ENCODE results near the gene FEM1C.

Gene FEM1C

GRCh38 chr5:115501464-115502210, 42.9 kb downstream of the FEM1C start:
- Mint-ChIP-seq H3K27me3 (no peaks in the 10 kb centered on the region), H3K9me3 (no peaks in the 10 kb centered on the region), H3K4me3 (no peak overlapping the region), H3K36me3 (ENCODE audit: insufficient read depth) (no peaks in the 10 kb centered on the region), H3K4me1 (no peaks in the 10 kb centered on the region), H3K27ac (ENCODE audit: low read depth) (no peak overlapping the region)
- no peak for DNase-seq (ENCODE audit: low spot score in 2 of 2)
- no peak for ATAC-seq (replicated peaks; ENCODE audit: extremely low read depth, poor library complexity, severe bottlenecking)

GRCh38 chr5:115500225-115500624, 44.4 kb downstream of the FEM1C start:
- DNase-seq (ENCODE audit: low spot score in 2 of 2), result no peak
- no peaks in the 10 kb centered on the region for H3K4me1 Mint-ChIP-seq
- no peak overlapping the region for H3K4me3 Mint-ChIP-seq
- H3K36me3 Mint-ChIP-seq (ENCODE audit: insufficient read depth), result no peaks in the 10 kb centered on the region
- H3K27me3 Mint-ChIP-seq, result peaks cover 11% of the 10 kb centered on the region
- ATAC-seq (replicated peaks; ENCODE audit: extremely low read depth, poor library complexity, severe bottlenecking), result no peak
- H3K9me3 Mint-ChIP-seq, result no peaks in the 10 kb centered on the region
- no peak overlapping the region for H3K27ac Mint-ChIP-seq (ENCODE audit: low read depth)

GRCh38 chr5:115496936-115497576, 47.5 kb downstream of the FEM1C start:
- Mint-ChIP-seq H3K4me1 (no peaks in the 10 kb centered on the region), H3K9me3 (no peaks in the 10 kb centered on the region), H3K27ac (ENCODE audit: low read depth) (no peak overlapping the region), H3K36me3 (ENCODE audit: insufficient read depth) (no peaks in the 10 kb centered on the region), H3K27me3 (peaks cover 41% of the 10 kb centered on the region), H3K4me3 (no peak overlapping the region)
- DNase-seq (ENCODE audit: low spot score in 2 of 2) (no peak), ATAC-seq (replicated peaks; ENCODE audit: extremely low read depth, poor library complexity, severe bottlenecking) (no peak)

GRCh38 chr5:115494570-115495289, 49.8 kb downstream of the FEM1C start:
- DNase-seq (ENCODE audit: low spot score in 2 of 2) (no peak), ATAC-seq (replicated peaks; ENCODE audit: extremely low read depth, poor library complexity, severe bottlenecking) (no peak)
- no peaks in the 10 kb centered on the region for H3K36me3 Mint-ChIP-seq (ENCODE audit: insufficient read depth)
- H3K9me3 Mint-ChIP-seq, result no peaks in the 10 kb centered on the region
- H3K27ac Mint-ChIP-seq (ENCODE audit: low read depth), result no peak overlapping the region
- no peaks in the 10 kb centered on the region for H3K4me1 Mint-ChIP-seq
- no peak overlapping the region for H3K4me3 Mint-ChIP-seq
- peaks cover 41% of the 10 kb centered on the region for H3K27me3 Mint-ChIP-seq

GRCh38 chr5:115490596-115490995, 54.0 kb downstream of the FEM1C start:
- H3K36me3 Mint-ChIP-seq (ENCODE audit: insufficient read depth), result no peaks in the 10 kb centered on the region
- H3K27me3 Mint-ChIP-seq, result peaks cover 32% of the 10 kb centered on the region
- H3K4me3 Mint-ChIP-seq, result no peak overlapping the region
- H3K27ac Mint-ChIP-seq (ENCODE audit: low read depth), result no peak overlapping the region
- ATAC-seq (replicated peaks; ENCODE audit: extremely low read depth, poor library complexity, severe bottlenecking) (no peak), DNase-seq (ENCODE audit: low spot score in 2 of 2) (no peak)
- no peaks in the 10 kb centered on the region for H3K4me1 Mint-ChIP-seq
- H3K9me3 Mint-ChIP-seq, result no peaks in the 10 kb centered on the region

- Mint-ChIP-seq H3K36me3 (ENCODE audit: insufficient read depth) (no peaks in the 10 kb centered on the region), H3K27me3 (peaks cover 25% of the 10 kb centered on the region), H3K4me1 (no peaks in the 10 kb centered on the region), H3K27ac (ENCODE audit: low read depth) (no peak overlapping the region), H3K4me3 (no peak overlapping the region), H3K9me3 (no peaks in the 10 kb centered on the region)
- ATAC-seq (replicated peaks; ENCODE audit: extremely low read depth, poor library complexity, severe bottlenecking), result no peak
- DNase-seq (ENCODE audit: low spot score in 2 of 2), result no peak
Observed at GRCh38 chr5:115489733-115490132, 54.8 kb downstream of the FEM1C start.

- Mint-ChIP-seq H3K4me1 (no peaks in the 10 kb centered on the region), H3K27me3 (peaks cover 5% of the 10 kb centered on the region), H3K4me3 (no peak overlapping the region), H3K9me3 (no peaks in the 10 kb centered on the region), H3K36me3 (ENCODE audit: insufficient read depth) (no peaks in the 10 kb centered on the region), H3K27ac (ENCODE audit: low read depth) (no peak overlapping the region)
- no peak for ATAC-seq (replicated peaks; ENCODE audit: extremely low read depth, poor library complexity, severe bottlenecking)
- no peak for DNase-seq (ENCODE audit: low spot score in 2 of 2)
Observed at GRCh38 chr5:115487756-115488155, 56.8 kb downstream of the FEM1C start.

GRCh38 chr5:115487168-115487567, 57.4 kb downstream of the FEM1C start:
- no peak for ATAC-seq (replicated peaks; ENCODE audit: extremely low read depth, poor library complexity, severe bottlenecking)
- Mint-ChIP-seq H3K36me3 (ENCODE audit: insufficient read depth) (no peaks in the 10 kb centered on the region), H3K27me3 (no peaks in the 10 kb centered on the region), H3K9me3 (no peaks in the 10 kb centered on the region), H3K4me3 (no peak overlapping the region), H3K27ac (ENCODE audit: low read depth) (no peak overlapping the region), H3K4me1 (no peaks in the 10 kb centered on the region)
- DNase-seq (ENCODE audit: low spot score in 2 of 2), result no peak

GRCh38 chr5:115486728-115487127, 57.8 kb downstream of the FEM1C start:
- no peaks in the 10 kb centered on the region for H3K4me1 Mint-ChIP-seq
- H3K4me3 Mint-ChIP-seq, result no peak overlapping the region
- ATAC-seq (replicated peaks; ENCODE audit: extremely low read depth, poor library complexity, severe bottlenecking) (no peak), DNase-seq (ENCODE audit: low spot score in 2 of 2) (no peak)
- no peak overlapping the region for H3K27ac Mint-ChIP-seq (ENCODE audit: low read depth)
- no peaks in the 10 kb centered on the region for H3K27me3 Mint-ChIP-seq
- H3K36me3 Mint-ChIP-seq (ENCODE audit: insufficient read depth), result no peaks in the 10 kb centered on the region
- no peaks in the 10 kb centered on the region for H3K9me3 Mint-ChIP-seq

- Mint-ChIP-seq H3K9me3 (no peaks in the 10 kb centered on the region), H3K4me1 (no peaks in the 10 kb centered on the region), H3K4me3 (no peak overlapping the region), H3K36me3 (ENCODE audit: insufficient read depth) (no peaks in the 10 kb centered on the region), H3K27ac (ENCODE audit: low read depth) (peak overlapping the region; percentile 17), H3K27me3 (peaks cover 13% of the 10 kb centered on the region)
- ATAC-seq (replicated peaks; ENCODE audit: extremely low read depth, poor library complexity, severe bottlenecking) (no peak), DNase-seq (ENCODE audit: low spot score in 2 of 2) (no peak)
Observed at GRCh38 chr5:115484368-115484767, 60.2 kb downstream of the FEM1C start.

GRCh38 chr5:115480900-115481299, 63.7 kb downstream of the FEM1C start:
- H3K27ac Mint-ChIP-seq (ENCODE audit: low read depth), result no peak overlapping the region
- ATAC-seq (replicated peaks; ENCODE audit: extremely low read depth, poor library complexity, severe bottlenecking), result no peak
- H3K36me3 Mint-ChIP-seq (ENCODE audit: insufficient read depth), result no peaks in the 10 kb centered on the region
- no peaks in the 10 kb centered on the region for H3K9me3 Mint-ChIP-seq
- no peak for DNase-seq (ENCODE audit: low spot score in 2 of 2)
- no peaks in the 10 kb centered on the region for H3K4me1 Mint-ChIP-seq
- H3K4me3 Mint-ChIP-seq, result no peak overlapping the region
- peaks cover 44% of the 10 kb centered on the region for H3K27me3 Mint-ChIP-seq

GRCh38 chr5:115480271-115480670, 64.3 kb downstream of the FEM1C start:
- H3K4me1 Mint-ChIP-seq, result no peaks in the 10 kb centered on the region
- no peaks in the 10 kb centered on the region for H3K36me3 Mint-ChIP-seq (ENCODE audit: insufficient read depth)
- H3K9me3 Mint-ChIP-seq, result no peaks in the 10 kb centered on the region
- H3K27ac Mint-ChIP-seq (ENCODE audit: low read depth), result no peak overlapping the region
- H3K27me3 Mint-ChIP-seq, result peaks cover 48% of the 10 kb centered on the region
- ATAC-seq (replicated peaks; ENCODE audit: extremely low read depth, poor library complexity, severe bottlenecking) (no peak), DNase-seq (ENCODE audit: low spot score in 2 of 2) (no peak)
- no peak overlapping the region for H3K4me3 Mint-ChIP-seq
